GM21360 (cell line): ENCODE measurements around the gene COA6.
"Not testable (repeated sequence)": the region's sequence is repeated elsewhere in the genome, so short reads cannot be mapped to it uniquely, and the experiment has no call there.

Source experiments
- ATAC-seq: cut with Tn5 transposase; IDR thresholded peaks from one replicate; pipeline ENCODE4 v1.9.1; 2021; ENCODE audit warnings: mild to moderate bottlenecking, moderate library complexity; ENCODE audit not compliant: unreplicated experiment

The COA6 gene

DNA sequence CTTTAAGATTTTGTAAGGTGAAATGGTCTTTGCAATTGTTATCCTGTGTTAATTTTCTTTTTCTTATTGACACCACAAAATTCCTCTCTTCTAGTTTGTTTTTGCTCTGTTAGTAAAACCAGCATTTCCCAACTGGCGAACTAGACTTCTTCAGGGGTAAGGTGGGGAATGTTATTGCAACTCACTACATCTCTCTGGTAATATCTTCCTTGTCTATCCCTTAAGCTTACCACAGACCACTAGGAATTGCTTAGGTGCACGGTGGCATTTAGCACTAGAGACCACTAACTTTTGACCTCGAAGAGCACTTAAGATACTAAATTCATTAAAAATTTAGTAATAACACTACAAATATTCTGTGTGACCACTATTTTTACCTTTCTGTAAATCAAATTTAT, 4.2 kb upstream of the COA6 start:
- ATAC-seq, result no peak

DNA sequence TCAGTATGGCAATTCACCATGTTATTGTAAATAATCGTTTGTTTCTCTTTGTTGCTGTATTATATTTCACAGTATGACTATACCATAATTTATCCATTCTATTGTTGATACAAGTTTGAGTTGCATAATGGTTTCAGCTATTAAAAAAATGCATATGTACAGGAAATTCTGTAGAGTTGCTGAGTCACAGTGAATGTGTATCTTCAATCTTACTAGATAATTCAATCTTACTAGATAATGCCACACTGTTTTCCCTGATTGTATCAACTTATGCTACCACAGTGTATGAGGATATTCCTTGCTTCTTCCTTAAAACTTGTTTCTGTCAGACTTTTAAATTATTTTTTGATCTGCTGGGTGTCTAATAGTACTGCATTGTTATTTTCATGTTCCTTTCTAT, 3.5 kb upstream of the COA6 start:
- ATAC-seq, result no peak

DNA sequence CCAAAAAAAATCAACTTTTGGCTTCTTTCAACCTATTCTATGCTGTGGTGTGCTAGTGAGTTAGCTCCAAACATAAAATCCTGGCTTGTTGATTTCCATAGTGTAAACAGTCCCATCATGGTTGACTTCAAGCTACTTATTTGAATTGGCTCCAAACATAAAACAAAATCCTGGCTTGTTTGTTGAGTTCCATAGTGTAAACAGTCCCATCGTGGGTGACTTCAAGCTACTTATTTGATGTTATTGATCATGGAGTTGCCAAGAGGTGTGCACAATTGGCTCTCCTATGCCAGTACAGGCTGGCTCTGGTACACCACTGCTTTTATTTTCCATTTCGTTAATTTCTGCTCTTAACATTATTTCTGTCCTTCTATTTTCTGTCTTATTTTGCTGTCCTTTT, 1.8 kb upstream of the COA6 start:
- no peak for ATAC-seq

DNA sequence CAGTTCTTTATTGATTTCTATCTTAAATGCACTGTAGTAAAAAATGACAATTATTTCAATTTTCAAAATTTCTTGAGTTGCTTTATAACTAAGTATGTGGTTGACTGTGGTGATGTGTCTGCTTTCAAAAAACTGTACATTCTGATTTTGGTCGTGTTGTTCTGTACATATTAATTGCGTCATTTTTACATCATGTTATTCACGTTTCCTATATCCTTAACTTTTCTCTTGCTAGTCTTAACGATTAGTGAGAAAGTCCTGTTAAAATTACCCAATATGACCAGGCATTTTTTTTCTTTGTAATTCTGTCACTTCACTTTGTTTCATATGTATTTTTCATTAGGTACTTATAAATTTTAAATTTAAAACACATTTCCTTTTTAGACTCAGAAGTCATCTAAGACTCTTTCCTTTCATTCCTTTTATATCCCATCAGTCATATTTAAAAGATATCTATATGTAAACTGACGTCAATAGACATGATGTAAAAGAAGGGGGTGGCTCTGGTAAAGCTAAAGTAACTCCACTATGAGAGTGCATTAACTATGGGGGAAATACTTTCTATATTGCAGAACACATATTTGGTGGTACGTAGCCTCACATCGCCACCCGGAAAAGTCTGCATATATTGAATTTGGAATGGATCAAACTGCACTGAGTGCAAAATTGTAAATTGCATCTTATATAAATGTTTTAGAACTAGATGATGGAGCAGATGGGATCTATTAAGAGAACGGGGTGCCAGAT, 1.1 kb upstream of the COA6 start:
- ATAC-seq, result no peak

DNA sequence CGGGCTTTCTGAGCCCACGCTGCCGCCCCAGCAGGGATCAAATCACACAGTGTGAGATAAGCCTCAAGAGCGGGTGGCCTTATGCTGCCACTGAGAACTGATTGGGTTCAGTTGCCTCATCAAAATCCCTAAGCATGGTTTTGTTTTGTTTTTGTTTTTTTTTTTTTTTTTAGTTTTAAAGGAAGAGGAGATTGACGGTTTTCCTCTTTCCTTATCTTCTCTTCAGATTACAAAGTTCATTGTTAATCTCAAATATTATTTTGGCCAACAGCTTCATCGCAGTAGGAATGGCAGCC, 651 bp downstream of the COA6 start:
- ATAC-seq, result no peak

DNA sequence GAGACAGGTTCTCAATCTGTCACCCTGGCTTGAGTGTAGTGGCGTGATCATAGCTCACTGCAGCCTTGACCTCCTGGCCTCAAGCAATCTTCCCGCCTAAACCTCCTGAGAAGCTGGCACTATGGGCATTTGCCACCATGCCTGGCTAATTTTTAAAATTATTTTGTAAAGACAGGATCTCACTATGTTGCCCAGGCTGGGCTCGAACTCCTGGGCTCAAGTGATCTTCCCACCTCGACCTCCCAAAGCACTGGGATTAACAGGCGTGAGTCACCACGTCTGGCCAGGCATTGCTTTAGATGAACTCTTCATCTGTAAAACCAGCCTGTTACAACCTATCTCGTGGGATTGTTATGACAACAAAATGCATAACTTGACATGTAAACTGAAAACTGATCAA, 2.4 kb downstream of the COA6 start:
- ATAC-seq, result no peak

DNA sequence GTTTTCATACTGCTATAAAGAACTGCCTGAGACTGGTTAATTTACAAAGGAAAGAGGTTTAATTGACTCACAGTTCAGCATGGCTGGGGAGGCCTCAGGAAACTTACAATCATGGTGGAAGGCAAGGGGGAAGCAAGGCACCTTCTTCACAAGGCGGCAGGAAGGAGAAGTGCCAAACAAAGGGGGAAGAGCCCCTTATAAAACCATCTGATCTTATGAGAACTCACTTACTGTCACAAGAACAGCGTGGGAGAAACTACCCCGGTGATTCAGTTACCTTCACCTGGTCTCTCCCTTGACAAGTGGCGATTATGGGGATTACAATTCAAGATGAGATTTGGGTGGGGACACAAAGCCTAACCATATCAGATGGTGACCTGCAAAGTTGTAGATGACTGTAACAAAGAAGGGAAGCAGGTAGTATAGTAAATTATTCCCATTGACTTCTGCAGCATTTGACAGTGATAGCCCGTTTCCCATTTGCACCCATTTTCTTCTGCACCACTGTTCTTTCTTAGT, 6.4 kb downstream of the COA6 start:
- ATAC-seq, result not testable (repeated sequence)

DNA sequence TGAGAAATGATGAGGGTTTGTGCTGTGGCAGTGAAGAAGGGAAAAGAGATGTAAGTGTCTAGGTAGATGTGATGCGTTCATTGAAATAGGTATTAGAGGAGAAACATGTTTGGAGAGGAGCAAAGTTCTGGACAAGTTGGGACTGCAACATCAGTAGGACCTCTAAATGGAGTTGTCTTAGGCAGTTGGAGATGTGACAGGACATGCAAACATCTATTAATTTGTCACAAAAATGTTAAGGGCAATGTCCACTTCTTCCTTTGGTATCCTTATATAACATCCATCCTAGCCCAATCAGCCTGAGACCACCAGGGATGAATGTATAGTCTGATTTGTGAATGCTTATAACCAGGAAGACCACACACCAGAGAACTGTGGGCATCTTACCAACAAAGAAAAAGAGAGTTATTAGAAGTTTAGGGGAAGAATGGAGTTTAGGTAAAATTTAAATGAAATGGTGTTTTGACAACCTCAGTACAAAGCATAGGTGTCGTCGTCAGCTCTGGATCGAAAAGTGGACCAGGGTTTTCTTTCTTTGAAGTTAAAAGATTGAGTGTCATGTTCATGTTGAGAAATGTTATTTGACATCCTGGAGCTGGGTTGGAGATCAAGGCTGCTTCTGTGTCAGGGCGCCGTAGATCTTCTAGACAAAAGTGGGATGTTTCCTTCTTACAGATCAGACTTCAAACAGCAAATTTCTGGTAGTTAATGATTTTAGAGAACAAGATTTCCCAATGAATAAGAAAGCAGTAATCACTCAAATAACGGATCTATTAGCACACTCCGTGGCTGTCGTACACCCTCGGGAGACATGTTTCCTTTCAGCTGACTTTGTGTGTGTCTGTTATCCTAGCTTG, 8.7 kb downstream of the COA6 start:
- no peak for ATAC-seq

DNA sequence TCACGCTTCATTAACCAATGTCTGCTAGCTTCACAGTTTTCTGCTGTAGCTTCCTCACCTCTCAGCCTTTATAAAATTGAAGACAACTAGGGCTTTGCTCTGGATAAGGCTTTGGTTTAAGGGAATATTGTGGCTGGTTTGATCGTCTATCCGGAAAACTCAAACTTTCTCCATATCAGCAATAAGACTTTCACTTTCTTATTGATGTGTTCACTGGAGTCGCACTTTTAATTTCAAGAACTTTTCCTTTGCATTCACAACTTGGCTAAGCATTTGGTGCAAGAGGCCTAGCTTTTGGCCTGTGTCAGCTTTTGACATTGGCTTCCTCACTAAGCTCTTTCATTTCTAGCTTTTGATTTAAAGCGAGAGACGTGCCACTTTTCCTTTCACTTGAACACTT, 12.9 kb downstream of the COA6 start:
- no peak for ATAC-seq

DNA sequence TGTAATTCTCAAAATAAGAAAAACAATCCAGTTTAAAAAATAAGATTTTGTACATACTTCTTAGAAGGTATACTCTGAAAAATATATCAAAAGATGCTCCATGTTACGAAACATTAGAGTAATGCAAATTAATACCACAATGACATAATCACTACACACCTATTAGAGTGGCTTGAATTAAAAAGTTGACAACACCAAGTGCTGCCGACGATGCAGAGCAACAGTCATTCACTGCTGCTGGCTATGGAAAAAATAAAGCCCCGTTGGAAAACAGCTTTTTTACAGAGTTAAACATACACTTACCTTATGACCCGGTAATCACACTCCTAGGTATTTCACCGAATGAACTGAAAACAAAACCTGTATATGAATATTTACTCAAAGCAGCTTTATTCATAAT, 14.8 kb downstream of the COA6 start:
- ATAC-seq, result no peak

DNA sequence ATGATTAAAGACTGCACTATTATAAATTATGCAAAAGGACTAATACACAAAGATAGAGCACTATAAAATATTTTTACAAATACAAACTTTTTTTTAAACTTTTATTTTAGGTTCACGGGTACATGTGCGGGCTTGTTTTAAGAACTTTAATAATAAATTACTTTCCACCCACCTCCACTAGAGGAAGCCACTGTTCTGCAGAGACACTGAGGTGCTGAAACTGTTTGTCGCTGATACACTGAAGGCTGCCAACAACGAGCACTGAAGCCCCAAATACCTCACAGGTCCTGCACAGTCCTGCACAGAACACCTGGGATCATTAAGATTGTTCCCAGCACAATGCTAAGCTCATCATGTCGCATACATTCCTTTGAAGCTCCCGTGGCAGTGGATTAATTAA, 19.9 kb downstream of the COA6 start:
- ATAC-seq, result no peak

DNA sequence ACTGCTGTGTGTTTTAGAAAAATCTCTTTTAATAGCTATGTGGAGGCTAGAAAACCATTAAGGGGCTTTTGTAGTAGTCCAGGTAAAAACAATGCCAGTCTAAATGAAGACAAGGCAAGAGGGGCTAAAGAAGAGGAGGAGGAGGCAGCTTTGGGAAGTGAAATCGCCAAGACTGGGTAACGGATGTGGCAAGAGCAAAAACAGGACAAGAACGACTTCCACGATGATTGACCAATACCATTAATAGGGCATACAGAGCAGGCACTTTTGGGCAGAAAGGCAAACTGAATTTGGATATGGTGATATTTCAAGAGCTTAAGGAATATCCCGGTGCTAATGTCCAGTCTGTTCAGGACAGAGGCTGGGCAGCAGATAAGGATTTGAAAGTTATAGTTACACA, 22.0 kb downstream of the COA6 start:
- no peak for ATAC-seq

DNA sequence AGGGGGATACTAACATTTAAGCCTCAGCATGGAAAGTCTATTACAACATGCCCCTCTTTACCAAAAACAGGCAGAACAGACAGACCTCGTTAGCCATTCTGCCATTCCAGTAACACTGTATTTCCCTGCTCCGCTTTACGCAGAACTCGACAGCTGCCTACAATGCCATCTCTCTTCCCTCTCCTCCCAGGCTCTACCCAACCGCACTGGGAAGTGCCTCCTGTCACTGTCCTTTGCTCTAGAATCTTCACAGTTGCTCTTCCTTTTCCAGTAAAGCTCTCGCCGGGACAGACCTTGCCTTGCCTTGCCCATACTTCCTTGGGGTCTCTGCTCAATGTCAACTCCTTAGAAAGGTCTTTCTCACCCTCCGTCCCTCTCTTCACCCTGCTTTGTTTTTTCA, 22.8 kb downstream of the COA6 start:
- ATAC-seq, result no peak

DNA sequence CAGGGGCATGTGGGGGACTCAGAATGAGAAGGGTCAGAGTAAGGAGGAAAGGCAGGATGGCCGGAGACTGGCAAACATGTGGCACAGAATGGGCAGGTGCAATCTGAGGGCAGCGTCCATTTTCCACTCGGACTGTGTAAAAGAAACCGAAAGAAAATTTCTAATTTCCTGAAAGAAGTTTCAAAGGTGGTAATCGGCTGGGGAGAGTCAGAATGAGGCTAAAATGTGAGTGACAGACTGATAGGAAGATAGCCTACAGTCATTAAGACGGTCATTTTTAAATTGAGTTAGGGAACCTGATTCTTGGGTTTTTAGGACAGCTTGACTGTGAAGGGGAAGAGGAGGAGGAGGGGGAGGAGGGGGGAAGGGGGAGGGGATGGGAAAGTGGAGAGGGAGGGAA, 23.6 kb downstream of the COA6 start:
- no peak for ATAC-seq

DNA sequence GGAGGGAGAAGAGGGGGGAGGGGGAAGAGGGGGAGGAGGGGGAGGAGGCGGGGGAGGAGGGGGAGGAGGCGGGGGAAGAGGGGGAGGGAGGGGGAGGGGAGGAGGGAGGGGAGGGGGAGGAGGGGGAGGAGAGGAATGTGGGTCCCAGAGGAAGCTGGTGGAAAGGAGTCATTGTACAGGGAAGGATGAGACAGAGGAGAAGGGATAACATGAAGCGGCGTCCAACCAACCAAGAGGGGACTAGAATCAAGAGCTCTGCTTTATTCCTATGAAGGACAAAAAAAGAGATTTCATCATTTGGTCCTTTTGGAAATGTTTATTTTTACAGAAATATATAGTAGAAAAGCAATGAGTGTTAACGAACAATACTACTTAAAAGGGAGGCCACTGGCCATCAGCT, 24.5 kb downstream of the COA6 start:
- no peak for ATAC-seq

DNA sequence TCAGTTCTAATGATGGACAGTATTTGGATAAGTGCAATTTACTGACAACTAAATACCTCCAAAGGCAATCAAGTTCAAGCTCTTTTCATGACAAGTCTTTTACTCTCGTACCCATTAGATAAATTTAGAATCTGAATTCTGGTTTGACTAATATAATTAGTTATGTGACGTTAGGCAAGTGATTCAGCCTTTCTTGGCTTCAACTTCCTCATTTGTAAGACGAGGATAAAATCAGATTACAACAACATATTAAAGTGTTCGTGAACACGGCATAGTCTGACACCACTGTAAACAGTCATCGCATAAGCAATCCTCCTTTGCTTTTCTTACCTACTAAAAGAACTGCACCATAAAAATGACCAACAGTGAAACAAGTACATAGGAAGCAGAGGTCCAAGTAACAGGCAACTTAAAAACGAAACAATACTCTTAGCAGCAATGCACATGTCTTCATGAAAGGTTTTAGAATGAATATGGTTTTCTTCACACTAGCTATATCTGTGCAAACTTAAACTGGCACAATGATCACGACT, 25.7 kb downstream of the COA6 start:
- ATAC-seq, result peak; percentile 50

DNA sequence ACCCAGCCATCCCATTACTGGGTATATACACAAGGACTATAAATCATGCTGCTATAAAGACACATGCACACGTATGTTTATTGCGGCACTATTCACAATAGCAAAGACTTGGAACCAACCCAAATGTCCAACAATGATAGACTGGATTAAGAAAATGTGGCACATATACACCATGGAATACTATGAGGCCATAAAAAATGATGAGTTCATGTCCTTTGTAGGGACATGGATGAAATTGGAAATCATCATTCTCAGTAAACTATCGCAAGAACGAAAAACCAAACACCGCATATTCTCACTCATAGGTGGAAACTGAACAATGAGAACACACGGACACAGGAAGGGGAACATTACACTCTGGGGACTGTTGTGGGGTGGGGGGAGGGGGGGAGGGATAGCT, 26.3 kb downstream of the COA6 start:
- ATAC-seq, result not testable (repeated sequence)

DNA sequence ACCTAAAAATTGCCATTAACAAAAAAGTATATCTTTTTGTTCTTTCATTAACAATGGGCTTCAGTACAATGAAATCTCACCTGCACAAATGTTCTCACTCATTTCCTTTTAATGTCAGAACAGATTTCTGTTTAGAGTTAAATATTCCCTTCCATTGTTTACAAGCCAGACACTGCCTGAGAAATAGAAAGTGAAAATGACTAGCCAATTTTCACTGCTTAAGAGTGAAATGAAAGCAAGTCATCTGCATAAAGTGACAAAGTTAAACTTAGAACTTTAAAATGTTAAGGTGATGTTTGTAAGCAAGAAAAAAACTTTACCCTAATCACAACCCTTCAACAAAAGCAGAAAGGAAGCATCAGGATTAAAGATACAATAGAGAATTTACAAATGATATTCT, 27.5 kb downstream of the COA6 start:
- no peak for ATAC-seq

DNA sequence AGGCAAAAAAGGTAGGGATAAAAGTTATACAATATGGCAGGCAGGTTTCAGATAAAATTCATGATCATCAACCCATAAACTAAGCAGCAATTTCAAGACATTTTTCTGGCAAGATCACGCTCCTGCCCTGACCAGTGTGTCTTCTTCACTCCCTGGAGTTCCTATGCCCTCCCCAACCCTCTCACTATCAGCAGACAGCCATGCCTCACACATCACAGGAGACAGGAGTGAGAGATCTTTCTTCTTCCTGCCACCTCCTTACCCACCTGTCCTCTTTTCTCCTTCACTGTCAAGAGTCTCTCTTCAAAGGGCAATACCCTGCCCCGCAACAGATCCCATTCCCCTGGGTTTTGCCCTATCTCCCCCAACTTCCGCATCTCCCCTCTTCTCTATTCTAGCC, 28.4 kb downstream of the COA6 start:
- no peak for ATAC-seq

DNA sequence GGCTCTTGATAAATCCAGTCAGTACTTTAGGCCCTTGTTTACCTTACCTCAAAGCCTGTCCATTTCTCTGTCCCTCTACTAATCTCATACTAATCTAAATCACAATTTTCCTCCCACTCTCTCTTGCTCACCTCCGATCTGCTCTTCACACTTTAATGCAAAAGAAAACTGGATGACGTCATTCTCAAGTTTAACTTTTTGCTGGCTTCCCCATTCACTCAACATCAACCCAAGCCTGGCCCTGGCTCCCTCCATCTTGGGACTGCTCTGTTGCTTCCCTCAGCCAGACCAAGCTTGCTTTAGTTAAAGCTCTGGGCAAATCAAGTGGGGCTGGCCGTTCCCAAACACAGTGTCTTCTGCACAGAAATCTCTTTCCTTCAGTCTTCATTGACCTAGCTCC, 29.7 kb downstream of the COA6 start:
- no peak for ATAC-seq

DNA sequence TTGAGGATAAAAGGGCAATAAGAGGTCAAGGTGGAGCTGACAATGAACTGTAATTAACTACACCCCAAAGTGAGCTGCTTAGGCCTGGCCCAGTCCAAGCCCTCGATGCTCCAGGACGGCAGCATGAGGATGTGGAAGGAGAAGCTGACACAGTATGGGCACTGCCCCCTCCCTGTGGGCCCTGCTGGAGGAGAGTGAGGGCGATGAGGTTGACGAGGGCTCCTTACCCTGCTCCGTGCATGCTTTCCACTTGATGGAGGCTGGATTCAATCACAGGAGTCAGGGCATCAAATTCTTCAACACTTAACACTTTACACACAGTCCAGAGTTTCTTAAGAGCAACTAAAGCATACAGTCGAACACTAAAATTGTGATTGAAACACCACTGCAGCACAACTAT, 32.4 kb downstream of the COA6 start:
- no peak for ATAC-seq

DNA sequence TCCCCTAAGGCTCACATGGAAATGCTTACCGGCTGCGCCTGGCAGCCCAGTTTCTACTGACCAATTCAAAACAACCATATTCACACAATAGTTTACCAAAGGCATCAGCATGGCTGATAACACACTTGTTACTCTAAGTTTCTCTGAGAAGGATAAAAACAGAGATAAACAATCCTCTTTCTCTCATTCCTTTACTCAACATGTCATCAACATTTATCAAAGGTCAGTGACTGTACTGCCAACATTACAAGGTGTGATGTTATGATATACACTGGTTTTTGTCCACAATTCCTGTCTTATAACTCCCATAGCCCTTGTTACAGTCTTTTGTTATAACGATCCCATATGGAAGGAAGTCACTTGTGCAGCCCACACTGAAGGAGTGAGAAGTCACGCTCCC, 33.6 kb downstream of the COA6 start:
- no peak for ATAC-seq
